Uterus (tissue), 4 donors: Measurements from ENCODE around the gene FRMPD4. TPM values are rescaled to one million over a fixed set of nuclear protein-coding genes. Genes with fewer than 3 reads are reported as not detected.

Experiments
- DNase-seq, 2 donors: peaks; one replicate each; pipeline ENCODE4 v3.0.0-alpha.2; 2019 to 2020
- H3K27ac ChIP-seq, 2 donors: fragments of 200-600 bp; sonication (generic); 1 replicate in 1 of 2; 2 replicates in 1 of 2; pipeline ENCODE4 v1.5.1; 2016 to 2018
- H3K27me3 ChIP-seq, 2 donors: fragments of 200-600 bp; sonication (generic); one replicate each; pipeline ENCODE4 v1.5.1; 2018 to 2019; ENCODE audit warnings: control low read depth in 1 of 2
- H3K36me3 ChIP-seq, 2 donors: fragments of 200-600 bp; sonication (generic); one replicate each; pipeline ENCODE4 v1.5.1; 2019; ENCODE audit warnings: control low read depth in 1 of 2
- H3K4me1 ChIP-seq, 2 donors: fragments of 200-600 bp; sonication (generic); one replicate each; pipeline ENCODE4 v1.5.1; 2018 to 2019; ENCODE audit warnings: control low read depth in 1 of 2
- H3K4me3 ChIP-seq, 2 donors: fragments of 200-600 bp; sonication (generic); 1 replicate in 1 of 2; 2 replicates in 1 of 2; pipeline ENCODE4 v1.5.1; 2018 to 2019; ENCODE audit warnings: mild to moderate bottlenecking in 1 of 2
- H3K9me3 ChIP-seq, 2 donors: fragments of 200-600 bp; sonication (generic); one replicate each; pipeline ENCODE4 v1.5.1; 2019; ENCODE audit warnings: control low read depth in 1 of 2
- CTCF ChIP-seq, 4 experiments: fragments of 200-600 bp in 2 of 4; fragments of 450-650 bp in 2 of 4; sonication (generic) in 2 of 4; IDR thresholded peaks; one replicate each; pipeline ENCODE4 v1.5.1; 2016 to 2019; ENCODE audit warnings: antibody characterized with exemption in 4 of 4, mild to moderate bottlenecking in 2 of 4, moderate library complexity in 1 of 4
- POLR2A ChIP-seq, 2 donors: fragments of 450-650 bp; IDR thresholded peaks; one replicate each; pipeline ENCODE4 v1.6.1; 2016; ENCODE audit warnings: antibody characterized with exemption in 2 of 2, mild to moderate bottlenecking in 1 of 2, moderate library complexity in 1 of 2
- intact Hi-C: fragments of 100-400 bp; cut with DNase I; formaldehyde crosslinking; loops from one replicate; pipeline ENCODE4 v1.15.1; 2023; ENCODE audit warnings: low total_unique reads
- total RNA-seq, 4 donors: library from RNA; depleted of rRNA in 3 of 4; stranded (reverse); fragments of >200 nt in 3 of 4; gene quantifications; one replicate each; pipeline versions ENCODE4 v1.1.0 to v1.2.4, GENCODE V29; 2014 to 2023
- donor health status: DM: yes; HTN: yes; CAD: no.

Gene FRMPD4
- total RNA-seq, 4 donors from 2014 or later: 0.06 to 0.41 TPM; not detected in 2

GRCh38 chrX:12405306-12405705 is 267.0 kb downstream of the FRMPD4 start:
- intact Hi-C loops: no loop called here
- DNase-seq: no peak
- no peaks in the 10 kb centered on the region for H3K27me3 ChIP-seq
- no peaks in the 10 kb centered on the region for H3K9me3 ChIP-seq
- H3K27ac ChIP-seq: no peak overlapping the region
- H3K4me3 ChIP-seq: no peak overlapping the region
- no peaks in the 10 kb centered on the region for H3K4me1 ChIP-seq
- no peak for TF ChIP-seq CTCF (IDR thresholded peaks at IDR 0.05)
- TF ChIP-seq POLR2A (IDR thresholded peaks at IDR 0.05): no peak
- no peaks in the 10 kb centered on the region for H3K36me3 ChIP-seq

- no peaks in the 10 kb centered on the region for H3K36me3 ChIP-seq
- intact Hi-C loops: no loop called here
- H3K27ac ChIP-seq: no peak overlapping the region
- no peak for DNase-seq
- TF ChIP-seq CTCF (IDR thresholded peaks at IDR 0.05): no peak
- TF ChIP-seq POLR2A (IDR thresholded peaks at IDR 0.05): no peak
- no peaks in the 10 kb centered on the region for H3K9me3 ChIP-seq
- H3K4me1 ChIP-seq: no peaks in the 10 kb centered on the region
- no peaks in the 10 kb centered on the region for H3K27me3 ChIP-seq
- H3K4me3 ChIP-seq: no peak overlapping the region
Measured at GRCh38 chrX:12410523-12410922, 272.2 kb downstream of the FRMPD4 start.

GRCh38 chrX:12411831-12412230 is 273.6 kb downstream of the FRMPD4 start:
- H3K36me3 ChIP-seq: no peaks in the 10 kb centered on the region
- intact Hi-C loops: no loop called here

GRCh38 chrX:12412561-12412960 is 274.3 kb downstream of the FRMPD4 start:
- H3K36me3 ChIP-seq: no peaks in the 10 kb centered on the region
- no peaks in the 10 kb centered on the region for H3K9me3 ChIP-seq
- no peaks in the 10 kb centered on the region for H3K4me1 ChIP-seq
- intact Hi-C loops: no loop called here
- no peak for TF ChIP-seq CTCF (IDR thresholded peaks at IDR 0.05)
- TF ChIP-seq POLR2A (IDR thresholded peaks at IDR 0.05): no peak
- no peak overlapping the region for H3K27ac ChIP-seq
- no peak for DNase-seq
- no peaks in the 10 kb centered on the region for H3K27me3 ChIP-seq
- H3K4me3 ChIP-seq: no peak overlapping the region

More at GRCh38 chrX:12411831-12412230, 273.6 kb downstream of the FRMPD4 start:
- no peak for TF ChIP-seq CTCF (IDR thresholded peaks at IDR 0.05)
- no peak for TF ChIP-seq POLR2A (IDR thresholded peaks at IDR 0.05)
- no peak overlapping the region for H3K27ac ChIP-seq
- H3K4me1 ChIP-seq: no peaks in the 10 kb centered on the region
- no peaks in the 10 kb centered on the region for H3K27me3 ChIP-seq
- no peak overlapping the region for H3K4me3 ChIP-seq
- no peak for DNase-seq
- H3K9me3 ChIP-seq: no peaks in the 10 kb centered on the region

GRCh38 chrX:12419591-12419990 is 281.3 kb downstream of the FRMPD4 start:
- no peaks in the 10 kb centered on the region for H3K9me3 ChIP-seq
- H3K4me1 ChIP-seq: no peaks in the 10 kb centered on the region
- TF ChIP-seq CTCF (IDR thresholded peaks at IDR 0.05): no peak
- TF ChIP-seq POLR2A (IDR thresholded peaks at IDR 0.05): no peak
- no peak overlapping the region for H3K4me3 ChIP-seq
- no peak overlapping the region for H3K27ac ChIP-seq
- DNase-seq: no peak
- no peaks in the 10 kb centered on the region for H3K36me3 ChIP-seq
- intact Hi-C loops: no loop called here
- H3K27me3 ChIP-seq: no peaks in the 10 kb centered on the region
